HG03520 (cell line): ENCODE measurements around the gene DYNC1H1.

Experiments used
- ATAC-seq: cut with Tn5 transposase; IDR thresholded peaks from one replicate; pipeline ENCODE4 v1.9.1; 2021; ENCODE audit warnings: mild to moderate bottlenecking, moderate library complexity; ENCODE audit not compliant: unreplicated experiment

The DYNC1H1 gene

DNA sequence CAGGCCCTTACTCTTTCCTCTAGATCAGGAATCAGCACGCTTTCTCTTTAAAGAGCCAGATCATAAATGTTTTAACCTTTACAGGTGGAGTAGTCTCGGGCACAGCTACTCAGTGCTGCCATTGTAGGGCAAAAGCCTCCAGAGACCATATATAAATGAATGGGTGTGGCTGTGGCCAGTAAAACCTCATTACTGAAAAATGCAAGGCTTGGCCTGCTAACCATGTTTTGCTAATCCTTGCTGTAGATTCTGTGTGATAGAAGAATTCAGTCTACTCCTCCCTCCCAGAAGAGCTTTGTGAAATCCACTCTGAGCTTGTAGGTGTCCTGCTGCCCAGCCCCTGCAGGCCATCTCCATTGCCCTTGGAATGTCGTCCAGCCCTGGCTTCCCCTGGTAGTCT, 64.4 kb downstream of the DYNC1H1 start:
- no peak for ATAC-seq

DNA sequence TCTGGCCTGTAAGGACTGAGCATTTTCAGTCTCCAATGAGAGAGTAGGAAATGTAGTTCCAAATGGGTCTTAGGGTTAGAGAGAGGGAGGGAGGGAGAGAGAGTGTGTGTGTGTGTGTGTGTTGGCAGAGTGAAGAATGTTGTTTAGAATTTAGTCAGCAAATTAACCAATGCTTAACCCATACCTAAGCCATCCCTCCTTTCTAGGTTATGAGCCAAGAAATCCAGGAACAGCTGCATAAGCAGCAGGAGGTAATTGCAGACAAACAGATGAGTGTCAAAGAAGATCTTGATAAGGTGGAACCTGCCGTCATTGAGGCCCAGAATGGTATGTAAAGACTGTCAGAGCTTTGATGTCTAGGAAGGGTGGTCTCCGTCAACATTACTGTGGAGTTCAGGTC, 65.6 kb downstream of the DYNC1H1 start:
- ATAC-seq, result no peak

DNA sequence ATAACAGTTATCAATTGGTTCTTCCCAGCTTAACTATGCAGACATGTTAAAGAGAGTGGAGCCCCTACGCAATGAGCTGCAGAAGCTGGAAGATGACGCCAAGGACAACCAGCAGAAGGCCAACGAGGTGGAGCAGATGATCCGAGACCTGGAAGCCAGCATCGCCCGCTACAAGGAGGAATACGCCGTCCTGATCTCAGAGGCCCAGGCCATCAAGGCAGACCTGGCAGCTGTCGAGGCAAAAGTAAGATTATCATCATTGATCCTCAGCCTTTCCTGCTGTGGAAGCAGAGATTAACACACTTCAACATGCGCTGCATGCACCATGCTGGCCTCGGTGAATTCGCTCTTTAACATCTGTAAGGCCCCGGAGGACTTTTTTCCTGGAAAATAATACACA, 68.9 kb downstream of the DYNC1H1 start:
- no peak for ATAC-seq

DNA sequence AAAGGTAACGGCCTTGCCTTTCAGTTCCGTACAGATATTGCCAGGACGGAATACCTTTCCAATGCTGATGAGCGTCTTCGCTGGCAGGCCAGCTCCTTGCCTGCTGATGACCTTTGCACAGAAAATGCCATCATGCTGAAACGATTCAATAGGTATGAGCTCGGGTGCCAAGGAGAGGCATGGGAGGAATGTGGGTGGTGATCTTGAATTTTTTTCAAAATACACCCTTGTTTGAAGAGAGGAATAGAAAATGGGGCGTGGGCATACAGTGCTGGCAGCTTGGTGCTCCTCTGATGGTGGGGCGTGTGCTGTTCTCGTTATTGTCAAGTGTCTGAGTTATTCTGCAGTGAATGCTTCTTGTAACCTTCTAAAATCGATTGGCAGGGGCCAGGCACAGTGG, 69.9 kb downstream of the DYNC1H1 start:
- ATAC-seq, result no peak

DNA sequence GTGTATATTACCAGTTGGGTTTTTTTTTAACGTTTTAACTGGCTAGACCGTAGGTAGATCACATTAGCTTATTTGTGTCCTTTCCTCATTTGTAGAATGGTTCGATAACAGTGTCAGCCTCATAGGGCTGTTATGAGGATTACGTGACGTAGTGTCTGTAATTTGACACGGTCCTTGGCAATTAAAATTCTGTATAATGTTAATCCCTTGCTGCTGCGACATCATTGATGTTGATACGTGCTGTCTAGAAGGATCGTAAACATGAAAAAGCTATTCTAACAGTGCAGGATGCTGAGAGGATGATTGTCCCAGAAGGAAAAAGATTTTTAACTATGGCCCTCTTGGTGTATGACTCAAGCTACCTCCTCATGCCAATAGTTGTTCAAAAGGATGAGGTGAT, 71.5 kb downstream of the DYNC1H1 start:
- ATAC-seq, result no peak

DNA sequence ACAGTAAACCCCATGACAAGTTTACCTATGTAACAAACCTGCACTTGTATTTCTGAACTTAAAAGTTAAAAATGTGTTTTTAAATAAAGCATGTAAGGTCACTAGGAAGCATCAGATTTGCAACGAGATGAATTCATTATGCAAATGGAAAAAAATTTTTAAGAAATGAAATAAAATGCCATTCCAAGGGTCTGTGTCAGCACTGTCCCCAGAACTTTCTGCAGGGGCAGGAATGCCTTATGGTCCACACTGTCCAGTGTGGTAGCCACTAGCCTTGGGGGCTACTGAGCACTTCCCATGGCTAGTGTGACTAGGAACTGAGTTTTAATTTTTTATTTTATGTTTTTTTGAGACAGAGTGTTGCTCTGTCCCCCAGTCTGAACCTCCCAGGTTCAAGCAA, 73.3 kb downstream of the DYNC1H1 start:
- ATAC-seq, result no peak

DNA sequence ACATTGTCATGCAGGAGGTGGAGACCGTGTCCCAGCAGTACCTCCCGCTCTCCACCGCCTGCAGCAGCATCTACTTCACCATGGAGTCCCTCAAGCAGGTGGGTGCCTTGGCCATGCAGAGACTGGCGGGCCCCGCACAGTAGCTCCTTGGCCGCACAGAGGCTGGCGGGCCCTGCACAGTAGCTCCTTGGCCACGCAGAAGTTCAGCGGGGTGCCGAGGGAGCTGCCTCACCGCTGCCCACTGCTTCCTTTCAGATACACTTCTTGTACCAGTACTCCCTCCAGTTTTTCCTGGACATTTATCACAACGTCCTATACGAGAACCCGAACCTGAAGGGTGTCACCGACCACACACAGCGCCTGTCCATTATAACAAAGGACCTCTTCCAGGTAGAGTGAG, 74.8 kb downstream of the DYNC1H1 start:
- no peak for ATAC-seq

DNA sequence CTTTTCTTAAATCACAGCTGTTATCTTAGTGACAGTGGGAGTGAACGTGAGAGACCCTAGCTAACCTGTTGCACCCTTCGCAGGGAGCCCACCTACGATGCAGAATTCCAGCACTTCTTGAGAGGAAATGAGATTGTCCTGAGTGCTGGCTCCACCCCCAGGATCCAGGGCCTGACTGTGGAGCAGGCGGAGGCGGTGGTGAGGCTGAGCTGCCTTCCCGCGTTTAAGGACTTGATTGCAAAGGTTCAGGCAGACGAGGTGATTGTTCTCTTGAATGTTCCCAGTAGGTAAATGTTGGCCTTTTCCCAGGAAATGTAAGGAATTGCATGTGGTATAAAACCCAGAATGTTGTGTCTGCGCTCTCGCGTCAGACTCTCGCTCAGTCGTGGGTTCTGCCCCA, 75.8 kb downstream of the DYNC1H1 start:
- no peak for ATAC-seq

DNA sequence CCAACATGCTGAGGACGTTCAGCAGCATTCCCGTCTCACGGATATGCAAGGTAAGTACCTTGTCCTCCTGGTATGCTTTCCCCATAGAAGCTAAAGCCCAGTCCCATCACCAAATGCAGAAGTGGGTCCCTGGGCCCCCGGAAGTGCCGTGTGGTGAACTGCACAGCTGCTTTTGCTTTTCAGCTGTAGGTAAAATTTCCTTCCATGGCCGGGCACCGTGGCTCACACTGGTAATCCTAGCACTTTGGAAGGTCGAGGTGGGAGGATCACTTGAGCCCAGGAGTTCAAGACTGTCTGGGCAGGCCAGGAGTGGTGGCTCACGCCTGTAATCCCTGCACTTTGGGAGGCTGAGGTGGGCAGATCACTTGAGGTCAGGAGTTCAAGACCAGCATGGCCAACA, 78.3 kb downstream of the DYNC1H1 start:
- ATAC-seq, result no peak

DNA sequence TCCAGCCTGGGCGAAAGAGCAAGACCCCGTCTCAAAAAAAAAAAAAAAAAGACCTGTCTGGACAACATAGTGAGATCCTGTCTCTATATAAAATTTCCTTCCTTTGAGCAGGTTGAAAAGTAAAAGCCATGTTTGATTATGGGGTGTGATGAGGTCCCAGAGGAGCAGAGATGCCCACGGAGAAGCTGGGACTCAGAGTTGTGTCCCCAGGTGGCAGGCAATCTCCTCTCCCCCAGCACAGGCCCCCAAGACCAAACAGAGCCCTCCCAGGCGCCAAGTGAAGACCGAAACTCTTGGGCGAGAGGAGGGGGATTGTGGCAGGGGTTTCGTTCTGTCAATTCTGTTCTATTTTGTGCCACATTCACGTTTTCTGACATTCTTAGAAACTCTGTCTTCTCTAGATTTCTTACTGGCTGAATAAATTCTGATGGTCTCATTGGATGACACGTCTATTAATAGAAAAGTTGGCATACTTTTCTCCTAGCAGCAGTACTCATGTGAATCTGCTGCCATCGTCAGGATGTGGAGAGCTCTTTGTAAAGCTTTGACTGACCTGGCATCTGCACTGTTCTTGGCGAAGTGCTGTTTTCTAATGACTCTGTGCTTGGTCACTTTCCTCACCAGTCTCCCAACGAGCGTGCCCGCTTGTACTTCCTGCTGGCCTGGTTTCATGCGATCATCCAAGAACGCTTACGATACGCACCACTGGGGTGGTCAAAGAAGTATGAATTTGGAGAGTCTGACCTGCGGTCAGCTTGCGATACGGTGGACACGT, 79.1 kb downstream of the DYNC1H1 start:
- no peak for ATAC-seq

DNA sequence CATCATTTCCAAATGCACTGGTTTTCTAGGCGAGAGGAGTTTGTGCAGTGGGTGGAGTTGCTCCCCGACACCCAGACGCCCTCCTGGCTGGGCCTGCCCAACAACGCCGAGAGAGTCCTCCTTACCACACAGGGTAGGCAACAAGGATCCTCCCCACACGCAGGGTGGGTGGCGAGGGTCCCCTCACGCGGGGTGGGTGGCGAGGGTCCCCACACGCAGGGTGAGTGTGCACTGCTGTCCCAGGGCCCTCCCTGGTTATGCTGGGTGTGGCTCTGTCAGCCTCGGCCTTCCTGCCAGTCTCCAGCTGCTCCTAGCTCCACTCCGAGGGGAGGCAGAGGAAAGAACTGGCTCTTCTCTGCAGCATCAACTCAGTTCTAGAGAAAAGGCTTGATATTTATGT, 80.2 kb downstream of the DYNC1H1 start:
- no peak for ATAC-seq

DNA sequence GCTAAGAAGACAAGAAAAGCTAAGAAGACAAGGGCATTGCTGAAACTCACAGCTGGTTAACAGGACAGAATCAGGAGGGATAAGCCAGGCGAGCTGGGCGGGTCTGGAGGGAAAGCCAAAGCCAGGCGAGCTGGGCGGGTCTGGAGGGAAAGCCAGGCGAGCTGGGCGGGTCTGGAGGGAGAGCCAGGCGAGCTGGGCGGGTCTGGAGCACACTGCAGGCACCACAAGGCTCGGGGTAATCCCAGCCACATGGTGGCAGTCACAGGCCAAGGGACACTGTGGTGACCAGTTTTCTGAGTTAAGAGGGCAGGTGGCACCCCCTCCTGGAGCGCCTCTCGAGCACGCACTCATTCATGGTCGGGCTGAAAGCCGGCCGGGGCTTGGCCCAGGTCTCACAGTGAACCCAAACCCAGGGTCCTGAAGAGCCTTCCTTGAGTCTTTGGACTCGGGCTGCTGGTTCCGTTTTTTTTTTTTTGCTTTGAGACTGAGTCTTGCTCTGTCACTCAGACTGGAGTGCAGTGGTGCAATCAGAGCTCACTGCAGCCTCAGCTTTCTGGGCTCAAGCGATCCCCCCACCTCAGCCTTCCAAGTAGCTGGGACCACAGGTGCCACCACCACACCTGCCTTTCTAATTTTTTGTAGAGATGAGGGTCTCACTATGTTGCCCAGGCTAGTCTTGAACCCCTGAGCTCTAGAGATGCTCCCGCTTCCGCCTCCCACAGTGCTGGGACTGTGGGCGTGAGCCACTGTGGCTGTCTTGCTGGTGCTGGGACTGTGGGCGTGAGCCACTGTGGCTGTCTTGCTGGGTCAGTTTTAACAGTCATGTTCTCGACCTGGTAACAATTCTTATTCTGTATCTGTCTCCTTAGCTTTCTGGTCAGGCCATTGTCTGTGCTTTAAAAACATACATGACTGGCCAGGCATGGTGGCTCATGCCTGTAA, 82.2 kb downstream of the DYNC1H1 start:
- ATAC-seq, result no peak

DNA sequence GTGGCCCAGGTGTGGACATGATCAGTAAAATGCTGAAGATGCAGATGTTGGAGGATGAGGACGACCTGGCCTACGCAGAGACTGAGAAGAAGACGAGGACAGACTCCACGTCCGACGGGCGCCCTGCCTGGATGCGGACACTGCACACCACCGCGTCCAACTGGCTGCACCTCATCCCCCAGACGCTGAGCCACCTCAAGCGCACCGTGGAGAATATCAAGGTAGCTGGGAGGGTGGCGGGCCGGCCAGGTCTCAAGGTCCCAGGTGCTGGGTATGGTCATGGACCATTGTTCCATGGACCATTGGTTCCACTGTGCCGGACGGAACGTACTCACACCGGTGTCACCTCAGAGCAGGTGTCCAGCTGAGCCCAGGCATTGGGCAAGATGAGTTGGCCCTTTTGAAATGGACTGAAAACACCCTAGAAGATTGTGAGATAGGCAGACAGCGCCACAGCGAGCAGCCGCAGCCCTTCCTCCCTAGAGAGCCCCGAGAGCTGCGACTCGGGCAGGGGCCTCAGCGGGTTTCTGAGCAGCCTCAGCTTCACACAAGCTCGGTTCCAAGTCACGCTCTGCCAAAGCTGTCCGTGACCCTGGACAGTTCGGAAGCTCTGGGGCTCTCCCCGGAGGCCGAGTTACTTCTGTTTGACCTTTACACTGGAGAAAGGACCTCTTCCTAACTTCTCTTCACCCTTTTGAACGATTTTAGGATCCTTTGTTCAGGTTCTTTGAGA, 83.6 kb downstream of the DYNC1H1 start:
- no peak for ATAC-seq

DNA sequence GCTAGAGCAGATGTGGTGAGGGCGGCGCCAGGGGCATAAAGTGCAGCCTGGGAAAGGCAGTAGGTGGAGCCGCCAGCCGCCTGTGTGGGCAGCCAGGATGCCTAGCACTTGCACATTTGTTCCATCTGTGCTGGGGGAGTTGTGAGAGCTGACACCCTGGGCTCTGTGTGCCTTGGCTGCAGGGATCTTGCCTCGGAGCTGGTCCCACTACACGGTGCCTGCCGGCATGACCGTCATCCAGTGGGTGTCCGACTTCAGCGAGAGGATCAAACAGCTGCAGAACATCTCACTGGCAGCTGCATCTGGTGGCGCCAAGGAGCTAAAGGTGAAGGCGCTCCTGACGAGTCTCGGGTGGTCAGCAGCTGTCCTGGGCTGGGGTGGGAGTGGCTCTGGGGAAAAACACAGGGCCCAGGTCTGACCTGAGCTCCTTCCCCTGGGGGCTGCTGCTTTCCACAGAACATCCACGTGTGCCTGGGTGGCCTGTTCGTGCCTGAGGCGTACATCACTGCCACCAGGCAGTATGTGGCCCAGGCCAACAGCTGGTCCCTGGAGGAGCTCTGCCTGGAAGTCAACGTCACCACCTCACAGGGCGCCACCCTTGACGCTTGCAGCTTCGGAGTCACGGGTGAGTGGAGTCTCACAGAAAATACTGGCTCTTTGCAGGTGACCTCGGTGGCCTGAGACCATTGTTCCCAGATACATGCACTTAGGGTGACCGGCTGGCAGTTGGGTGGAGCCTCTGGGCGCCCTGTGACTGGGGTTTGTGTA, 85.1 kb downstream of the DYNC1H1 start:
- no peak for ATAC-seq

DNA sequence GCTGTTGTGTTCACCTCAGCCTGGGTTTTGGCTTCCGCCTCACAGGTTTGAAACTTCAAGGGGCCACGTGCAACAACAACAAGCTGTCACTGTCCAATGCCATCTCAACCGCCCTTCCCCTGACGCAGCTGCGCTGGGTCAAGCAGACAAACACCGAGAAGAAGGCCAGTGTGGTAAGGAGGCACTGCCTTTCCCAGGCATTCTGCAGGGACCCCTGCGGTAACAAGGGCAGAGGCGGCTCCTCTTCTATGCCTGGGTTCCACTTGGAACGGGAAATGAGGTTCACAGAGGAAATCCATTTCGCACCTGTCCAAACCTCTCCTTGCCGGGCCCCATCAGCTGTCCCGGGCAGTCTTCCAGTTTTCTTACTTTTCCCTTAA, 85.6 kb downstream of the DYNC1H1 start:
- no peak for ATAC-seq

DNA sequence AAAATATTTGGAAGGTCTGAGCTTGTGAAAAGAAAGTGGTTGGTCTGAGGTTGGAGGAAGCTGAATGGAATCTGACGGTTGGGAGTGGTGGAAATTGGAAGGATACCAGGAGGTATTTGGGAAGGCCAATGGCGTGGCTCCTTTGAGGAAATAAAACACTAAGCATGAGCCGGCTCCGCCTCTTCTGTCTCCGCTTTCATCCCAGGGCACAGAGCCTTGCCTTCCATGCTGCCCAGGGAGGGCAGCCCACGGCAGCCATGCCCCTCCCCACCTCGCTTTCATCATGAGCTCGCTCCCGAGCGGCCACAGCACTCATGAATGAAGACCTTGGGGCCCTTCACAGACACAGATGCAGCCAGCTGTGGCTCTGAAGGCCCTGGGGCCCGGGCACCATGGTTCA, 86.3 kb downstream of the DYNC1H1 start:
- no peak for ATAC-seq

DNA sequence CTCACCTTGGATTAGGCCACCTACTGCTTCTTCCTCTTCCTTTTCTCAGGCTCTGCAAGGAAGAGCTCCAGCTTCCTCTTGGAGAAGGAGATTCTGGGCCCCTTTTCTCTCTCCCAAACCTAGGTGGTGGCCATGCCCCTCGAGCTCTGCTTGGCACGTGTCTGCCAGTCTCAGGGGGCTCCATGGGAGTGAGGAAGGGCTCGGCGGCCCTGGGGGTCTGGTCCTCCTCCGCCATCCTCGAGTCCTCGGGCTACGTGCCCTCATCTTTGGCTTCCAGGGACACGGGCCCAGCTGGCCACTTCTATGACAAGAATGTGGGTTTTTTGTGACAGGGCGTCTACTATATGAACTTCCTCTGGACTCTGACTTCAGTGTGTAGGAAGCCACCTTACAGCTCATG, 88.1 kb downstream of the DYNC1H1 start:
- no peak for ATAC-seq

DNA sequence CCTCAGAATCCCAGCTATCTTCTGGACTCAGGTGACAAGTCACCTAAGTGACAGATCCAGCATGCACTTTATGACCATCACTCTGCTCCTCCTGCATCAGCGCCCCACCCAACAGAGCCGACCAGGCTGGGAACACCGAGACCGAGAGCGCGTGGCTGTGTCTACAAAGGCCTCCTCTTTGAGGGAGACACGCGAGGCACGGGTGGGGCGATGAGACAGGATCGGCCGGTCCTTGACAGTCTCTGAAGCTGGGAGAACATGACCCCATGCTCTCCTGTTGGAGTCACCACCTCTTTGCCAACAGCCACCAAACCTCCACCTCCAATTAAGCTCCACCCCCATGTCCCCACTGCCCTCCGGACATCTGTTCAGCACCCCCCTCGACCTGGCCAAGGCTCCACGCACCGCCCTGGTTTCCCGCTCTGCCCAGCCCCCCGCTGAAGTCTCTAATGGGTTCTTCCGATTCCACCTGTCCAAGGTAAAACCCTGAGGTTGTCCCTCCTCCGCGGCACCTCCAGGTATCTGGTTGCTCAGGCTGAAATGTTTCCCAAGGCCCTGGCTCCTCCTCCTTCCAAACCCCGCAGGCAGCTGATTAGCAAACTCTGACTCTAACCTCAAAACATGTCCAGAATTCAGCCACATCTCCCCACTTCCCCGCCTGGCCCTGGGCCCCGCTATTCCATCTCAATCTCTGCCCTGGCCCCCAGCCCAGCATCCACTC, 91.0 kb downstream of the DYNC1H1 start:
- no peak for ATAC-seq

DNA sequence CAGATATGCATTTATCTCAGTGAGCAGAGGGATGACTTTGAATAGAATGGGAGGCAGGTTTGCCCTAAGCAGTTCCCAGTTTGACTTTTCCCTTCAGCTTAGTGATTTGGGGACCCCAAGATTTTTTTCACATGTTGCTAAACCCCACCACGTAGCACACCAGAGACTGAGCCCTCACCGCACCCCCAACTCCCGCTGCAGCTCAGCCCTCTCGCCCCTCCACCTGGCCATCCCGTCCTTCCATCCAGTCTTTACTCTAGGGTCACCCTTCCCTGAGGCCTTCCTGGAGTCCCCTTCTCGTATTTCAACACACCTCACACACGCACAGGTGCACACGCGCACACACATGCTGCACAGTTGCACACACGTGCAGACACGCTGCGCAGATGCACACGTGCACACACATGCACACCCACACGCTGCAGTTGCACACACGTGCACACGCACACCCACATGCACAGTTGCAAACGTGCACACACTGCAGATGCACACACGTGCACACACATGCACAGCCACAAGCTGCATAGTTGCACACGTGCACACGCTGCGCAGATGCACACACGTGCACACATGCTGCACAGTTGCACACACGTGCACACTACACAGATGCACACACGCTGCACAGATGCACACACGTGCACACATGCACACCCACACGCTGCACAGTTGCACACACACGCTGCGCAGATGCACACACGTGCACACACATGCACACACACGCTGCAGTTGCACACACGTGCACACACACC, 92.5 kb downstream of the DYNC1H1 start:
- no peak for ATAC-seq
